ENCODE results near the gene ZFAND3.

ZFAND3 gene

DNA sequence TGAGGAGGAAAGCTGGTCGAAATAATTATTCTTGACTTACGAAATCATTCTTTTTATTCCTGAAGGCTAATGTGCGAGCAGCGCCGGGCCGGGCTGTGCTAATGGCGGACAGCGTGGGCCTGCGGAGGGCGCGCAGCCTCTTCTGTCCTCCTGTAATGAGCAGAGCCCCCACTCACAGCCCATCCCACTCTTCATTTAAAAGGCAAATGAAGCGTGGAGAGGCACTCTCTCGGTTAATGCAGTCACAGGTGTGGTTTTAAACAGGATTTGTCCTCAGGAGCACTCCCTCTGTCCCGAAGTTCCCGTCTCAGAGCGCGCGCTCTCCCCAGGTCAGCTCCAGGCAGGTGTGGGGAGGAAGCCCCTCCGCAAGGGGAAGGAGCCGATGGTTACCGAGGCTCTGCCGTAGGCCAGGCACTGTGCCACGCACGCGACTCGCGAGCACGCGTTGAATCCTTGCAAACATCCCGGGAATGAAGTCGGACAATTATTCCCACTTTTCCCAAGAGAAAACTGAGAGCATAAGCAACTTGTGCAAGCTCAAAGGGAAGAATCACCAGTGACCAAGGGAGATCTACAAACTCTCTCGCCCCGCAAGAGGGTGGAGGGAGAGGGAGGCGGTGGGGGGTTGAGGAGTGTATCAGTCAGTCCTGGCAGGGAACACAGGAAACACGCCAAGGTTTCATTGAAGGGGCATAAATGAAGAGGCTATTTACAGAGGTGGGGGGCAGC lies 35.5 kb upstream of the ZFAND3 start:
- Histone ChIP-seq H2BK120ac (ENCODE audit: low read depth, low read length) (no peak overlapping the region), H4K8ac (ENCODE audit: low read length) (peak overlapping the region; percentile 93), H3K27ac (ENCODE audit: low read length, poor library complexity, severe bottlenecking) (peak overlapping the region; percentile 42), H3K27me3 (ENCODE audit: control insufficient read depth in 1 of 2, insufficient read depth in 1 of 2, low read length in 2 of 2) (no peaks in the 10 kb centered on the region), H3K79me1 (replicated peaks; ENCODE audit: low read length, poor library complexity, severe bottlenecking) (no peaks in the 10 kb centered on the region), H2BK15ac (ENCODE audit: low read depth, poor library complexity, severe bottlenecking) (no peak overlapping the region), H2AK5ac (ENCODE audit: low read length, severe bottlenecking) (no peak overlapping the region), H3K4ac (ENCODE audit: low read depth in 1 of 2, low read length in 2 of 2) (peak overlapping the region; percentile 19 to 29), H2BK12ac (ENCODE audit: low read length in 2 of 2) (peak overlapping the region in 1 of 2 experiments; percentile 59), H4K91ac (ENCODE audit: low read length) (peak overlapping the region; percentile 67), H3K9ac (ENCODE audit: low read length) (peak overlapping the region; percentile 89), H3K4me1 (ENCODE audit: control insufficient read depth, insufficient read depth, low read depth, low read length) (peaks cover 30% of the 10 kb centered on the region), H2BK5ac (ENCODE audit: low read depth, low read length, poor library complexity, severe bottlenecking) (no peak overlapping the region), H2AFZ (ENCODE audit: low read depth, low read length) (peak overlapping the region; percentile 48), H3K9me3 (ENCODE audit: control insufficient read depth, low read length) (no peaks in the 10 kb centered on the region), H3K36me3 (ENCODE audit: control insufficient read depth in 1 of 2, insufficient read depth in 2 of 2, low read depth in 1 of 2, low read length in 2 of 2) (no peaks in the 10 kb centered on the region), H3K4me2 (ENCODE audit: low read length, poor library complexity, severe bottlenecking) (peak overlapping the region; percentile 64), H3K23ac (ENCODE audit: low read length in 2 of 2) (no peak overlapping the region), H3K14ac (ENCODE audit: low read length in 2 of 2) (peak overlapping the region in 1 of 2 experiments; percentile 57), H3K4me3 (ENCODE audit: insufficient read depth in 1 of 2, low read depth in 1 of 2, low read length in 2 of 2) (peak overlapping the region; percentile 39 to 74), H3K18ac (ENCODE audit: low read depth in 1 of 2, low read length in 2 of 2) (peak overlapping the region; percentile 42 to 88)
- DNase-seq, result peak; percentile 57
- WGBS, result 14% methylated on average over 32 of the region's 35 CpGs

DNA sequence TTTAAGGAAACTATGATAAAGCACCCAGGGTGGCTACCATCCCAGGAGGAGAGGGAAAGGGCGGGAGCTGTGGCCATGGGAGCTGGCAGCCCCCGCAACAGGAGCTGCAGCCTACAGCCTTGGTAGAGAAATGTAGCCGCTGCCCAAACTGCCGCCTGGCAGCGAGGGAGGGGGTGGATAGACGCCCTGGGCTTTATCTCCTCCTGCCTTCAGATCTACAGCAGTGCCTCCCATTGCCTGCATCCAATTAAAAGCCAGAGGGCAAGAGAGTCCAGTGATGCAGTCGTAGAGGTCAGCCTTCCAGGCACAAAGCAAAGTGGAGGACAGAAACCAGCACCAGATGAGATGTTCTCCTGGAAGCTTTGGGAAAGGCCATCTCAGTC lies 35.0 kb upstream of the ZFAND3 start:
- Histone ChIP-seq H3K4me3 (ENCODE audit: insufficient read depth in 1 of 2, low read depth in 1 of 2, low read length in 2 of 2) (peak overlapping the region in 1 of 2 experiments; percentile 74), H3K23ac (ENCODE audit: low read length in 2 of 2) (no peak overlapping the region), H3K4ac (ENCODE audit: low read depth in 1 of 2, low read length in 2 of 2) (peak overlapping the region; percentile 13 to 29), H3K9ac (ENCODE audit: low read length) (peak overlapping the region; percentile 89), H3K9me3 (ENCODE audit: control insufficient read depth, low read length) (no peaks in the 10 kb centered on the region), H2BK12ac (ENCODE audit: low read length in 2 of 2) (no peak overlapping the region), H2BK120ac (ENCODE audit: low read depth, low read length) (no peak overlapping the region), H4K8ac (ENCODE audit: low read length) (peak overlapping the region; percentile 93), H2BK5ac (ENCODE audit: low read depth, low read length, poor library complexity, severe bottlenecking) (no peak overlapping the region), H3K79me1 (replicated peaks; ENCODE audit: low read length, poor library complexity, severe bottlenecking) (no peaks in the 10 kb centered on the region), H3K36me3 (ENCODE audit: control insufficient read depth in 1 of 2, insufficient read depth in 2 of 2, low read depth in 1 of 2, low read length in 2 of 2) (no peaks in the 10 kb centered on the region), H2AK5ac (ENCODE audit: low read length, severe bottlenecking) (no peak overlapping the region), H4K91ac (ENCODE audit: low read length) (no peak overlapping the region), H3K27me3 (ENCODE audit: control insufficient read depth in 1 of 2, insufficient read depth in 1 of 2, low read length in 2 of 2) (no peaks in the 10 kb centered on the region), H3K4me1 (ENCODE audit: control insufficient read depth, insufficient read depth, low read depth, low read length) (peaks cover 25% of the 10 kb centered on the region), H2AFZ (ENCODE audit: low read depth, low read length) (no peak overlapping the region), H3K14ac (ENCODE audit: low read length in 2 of 2) (no peak overlapping the region), H3K4me2 (ENCODE audit: low read length, poor library complexity, severe bottlenecking) (peak overlapping the region; percentile 64), H3K18ac (ENCODE audit: low read depth in 1 of 2, low read length in 2 of 2) (no peak overlapping the region), H2BK15ac (ENCODE audit: low read depth, poor library complexity, severe bottlenecking) (no peak overlapping the region), H3K27ac (ENCODE audit: low read length, poor library complexity, severe bottlenecking) (no peak overlapping the region)
- no peak for DNase-seq
- WGBS, result 43% methylated on average over 7 of the region's 7 CpGs

DNA sequence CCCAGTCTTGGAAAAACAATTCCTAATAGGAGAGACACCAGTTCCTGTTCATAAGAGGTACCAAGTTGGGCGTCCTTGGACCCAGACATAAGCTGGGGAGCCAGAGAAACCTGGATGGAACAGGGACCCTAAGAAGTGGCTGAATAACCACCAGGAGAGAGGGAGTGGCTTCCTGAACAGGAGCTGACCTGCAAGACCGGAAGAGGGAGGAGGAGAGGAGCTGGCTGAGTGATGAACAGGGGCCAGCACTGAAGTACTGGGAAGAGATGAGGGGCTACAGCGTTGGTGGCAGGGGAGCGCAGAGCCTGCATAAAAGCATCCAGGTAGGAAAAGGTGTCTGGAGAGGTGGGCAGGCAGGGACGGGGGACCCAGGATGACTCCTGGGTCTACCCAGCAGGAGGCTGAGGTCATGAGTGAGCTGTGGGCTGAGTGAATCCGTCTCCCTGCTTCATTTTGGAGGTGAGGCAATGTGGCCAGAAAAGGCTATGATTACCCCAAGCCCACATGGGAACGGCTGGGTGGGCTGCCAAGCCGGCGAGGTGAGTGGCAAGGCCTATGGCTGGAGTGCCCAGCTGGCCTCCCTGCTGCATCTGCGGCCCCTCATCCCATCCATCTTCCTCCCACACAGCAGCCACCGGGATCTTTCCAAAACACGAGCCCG lies 34.4 kb upstream of the ZFAND3 start:
- Histone ChIP-seq H3K27me3 (ENCODE audit: control insufficient read depth in 1 of 2, insufficient read depth in 1 of 2, low read length in 2 of 2) (no peaks in the 10 kb centered on the region), H2BK120ac (ENCODE audit: low read depth, low read length) (no peak overlapping the region), H2BK12ac (ENCODE audit: low read length in 2 of 2) (no peak overlapping the region), H4K8ac (ENCODE audit: low read length) (no peak overlapping the region), H3K4me2 (ENCODE audit: low read length, poor library complexity, severe bottlenecking) (no peak overlapping the region), H2AK5ac (ENCODE audit: low read length, severe bottlenecking) (no peak overlapping the region), H3K36me3 (ENCODE audit: control insufficient read depth in 1 of 2, insufficient read depth in 2 of 2, low read depth in 1 of 2, low read length in 2 of 2) (no peaks in the 10 kb centered on the region), H2BK5ac (ENCODE audit: low read depth, low read length, poor library complexity, severe bottlenecking) (no peak overlapping the region), H3K4me3 (ENCODE audit: insufficient read depth in 1 of 2, low read depth in 1 of 2, low read length in 2 of 2) (no peak overlapping the region), H3K27ac (ENCODE audit: low read length, poor library complexity, severe bottlenecking) (no peak overlapping the region), H4K91ac (ENCODE audit: low read length) (no peak overlapping the region), H3K14ac (ENCODE audit: low read length in 2 of 2) (peak overlapping the region in 1 of 2 experiments; percentile 26), H3K9ac (ENCODE audit: low read length) (peak overlapping the region; percentile 89), H3K18ac (ENCODE audit: low read depth in 1 of 2, low read length in 2 of 2) (no peak overlapping the region), H3K23ac (ENCODE audit: low read length in 2 of 2) (no peak overlapping the region), H3K9me3 (ENCODE audit: control insufficient read depth, low read length) (no peaks in the 10 kb centered on the region), H3K4me1 (ENCODE audit: control insufficient read depth, insufficient read depth, low read depth, low read length) (peaks cover 21% of the 10 kb centered on the region), H2AFZ (ENCODE audit: low read depth, low read length) (no peak overlapping the region), H2BK15ac (ENCODE audit: low read depth, poor library complexity, severe bottlenecking) (no peak overlapping the region), H3K79me1 (replicated peaks; ENCODE audit: low read length, poor library complexity, severe bottlenecking) (no peaks in the 10 kb centered on the region), H3K4ac (ENCODE audit: low read depth in 1 of 2, low read length in 2 of 2) (no peak overlapping the region)
- 82% methylated on average over 13 of the region's 13 CpGs for WGBS
- no peak for DNase-seq

DNA sequence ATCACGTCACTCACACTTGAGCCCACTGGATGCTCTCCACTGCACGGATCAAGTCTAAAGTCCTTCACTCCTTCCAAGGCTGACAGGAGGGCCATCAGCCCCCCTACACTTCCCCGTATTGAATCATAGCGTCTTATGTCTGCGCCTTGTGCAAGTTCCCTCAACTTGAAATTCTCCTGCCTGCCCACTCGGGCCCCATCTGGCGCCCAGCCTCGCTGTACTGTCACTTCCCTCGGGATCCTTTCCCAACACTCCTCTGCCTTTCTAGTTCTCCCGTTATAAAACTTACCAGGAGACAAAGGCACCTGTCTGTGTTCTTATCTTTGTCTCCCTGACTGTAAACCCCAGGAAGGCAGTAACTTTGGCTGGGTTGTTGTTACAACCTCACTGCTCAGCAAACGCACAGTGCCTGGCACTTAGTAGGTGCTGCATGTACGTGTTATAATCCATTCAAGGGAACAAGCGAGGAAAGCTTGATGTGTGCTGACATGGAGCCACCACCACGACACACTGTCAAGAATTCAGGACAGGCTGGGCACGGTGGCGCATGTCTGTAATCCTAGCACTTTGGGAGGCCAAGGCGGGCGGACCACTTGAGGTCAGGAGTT lies 33.8 kb upstream of the ZFAND3 start:
- no peak overlapping the region for H2BK15ac ChIP-seq (ENCODE audit: low read depth, poor library complexity, severe bottlenecking)
- no peak overlapping the region for H3K4ac ChIP-seq (ENCODE audit: low read depth in 1 of 2, low read length in 2 of 2)
- no peak overlapping the region for H2AFZ ChIP-seq (ENCODE audit: low read depth, low read length)
- no peak overlapping the region for H3K4me3 ChIP-seq (ENCODE audit: insufficient read depth in 1 of 2, low read depth in 1 of 2, low read length in 2 of 2)
- no peak overlapping the region for H2BK12ac ChIP-seq (ENCODE audit: low read length in 2 of 2)
- no peak overlapping the region for H3K23ac ChIP-seq (ENCODE audit: low read length in 2 of 2)
- H3K79me1 ChIP-seq (replicated peaks; ENCODE audit: low read length, poor library complexity, severe bottlenecking), result no peaks in the 10 kb centered on the region
- no peak overlapping the region for H2BK120ac ChIP-seq (ENCODE audit: low read depth, low read length)
- no peak overlapping the region for H2BK5ac ChIP-seq (ENCODE audit: low read depth, low read length, poor library complexity, severe bottlenecking)
- H3K36me3 ChIP-seq (ENCODE audit: control insufficient read depth in 1 of 2, insufficient read depth in 2 of 2, low read depth in 1 of 2, low read length in 2 of 2), result no peaks in the 10 kb centered on the region
- H3K9me3 ChIP-seq (ENCODE audit: control insufficient read depth, low read length), result no peaks in the 10 kb centered on the region
- H3K4me2 ChIP-seq (ENCODE audit: low read length, poor library complexity, severe bottlenecking), result no peak overlapping the region
- H3K14ac ChIP-seq (ENCODE audit: low read length in 2 of 2), result no peak overlapping the region
- no peak overlapping the region for H3K18ac ChIP-seq (ENCODE audit: low read depth in 1 of 2, low read length in 2 of 2)
- H3K27ac ChIP-seq (ENCODE audit: low read length, poor library complexity, severe bottlenecking), result no peak overlapping the region
- 89% methylated on average over 18 of the region's 18 CpGs for WGBS
- H4K91ac ChIP-seq (ENCODE audit: low read length), result no peak overlapping the region
- no peaks in the 10 kb centered on the region for H3K27me3 ChIP-seq (ENCODE audit: control insufficient read depth in 1 of 2, insufficient read depth in 1 of 2, low read length in 2 of 2)
- no peak for DNase-seq
- H4K8ac ChIP-seq (ENCODE audit: low read length), result no peak overlapping the region
- no peak overlapping the region for H3K9ac ChIP-seq (ENCODE audit: low read length)
- peaks cover 21% of the 10 kb centered on the region for H3K4me1 ChIP-seq (ENCODE audit: control insufficient read depth, insufficient read depth, low read depth, low read length)
- H2AK5ac ChIP-seq (ENCODE audit: low read length, severe bottlenecking), result no peak overlapping the region
